ENCODE results near the gene CNOT4. TPM values are rescaled to one million over a fixed set of nuclear protein-coding genes. Genes with fewer than 3 reads are reported as not detected.

Gene CNOT4
- total and polyA plus RNA-seq, 2 of the 4 experiments (the other 2 are of a cell fraction): 7.0 to 8.1 TPM

- no peak overlapping the region for H3K14ac ChIP-seq (replicated peaks; ENCODE audit: low read depth, low read length)
- no peak overlapping the region for H2AK9ac ChIP-seq (replicated peaks; ENCODE audit: low read depth, low read length, poor library complexity)
- in situ Hi-C loops (cut with MboI; ENCODE audit: low sequenced_read_pairs) (no loop called here), intact Hi-C loops (cut with micrococcal nuclease) (no loop called here), dilution Hi-C loops (cut with HindIII; ENCODE audit: low sequenced_read_pairs, unreplicated experiment) (no loop called here)
- no peaks in the 10 kb centered on the region for H3K79me1 ChIP-seq (ENCODE audit: low read depth in 1 of 2, low read length in 2 of 2)
- H4K5ac ChIP-seq (ENCODE audit: low read depth, low read length): no peak overlapping the region
- H3K23ac ChIP-seq (ENCODE audit: low read depth, low read length): no peak overlapping the region
- no peak overlapping the region for H3K9ac ChIP-seq (ENCODE audit: low read depth, low read length)
- H3K4me3 ChIP-seq (ENCODE audit: insufficient read depth, low read depth, low read length): no peak overlapping the region
- no peak overlapping the region for H2BK120ac ChIP-seq (ENCODE audit: low read depth, low read length)
- no peak overlapping the region for H3K4me2 ChIP-seq (ENCODE audit: low read depth, low read length)
- H2BK20ac ChIP-seq (ENCODE audit: low read depth, low read length): no peak overlapping the region
- no peak overlapping the region for H3K18ac ChIP-seq (ENCODE audit: low read depth, low read length)
- no peak overlapping the region for H2BK5ac ChIP-seq (ENCODE audit: low read depth, low read length, poor library complexity, severe bottlenecking)
- no peak overlapping the region for H2BK15ac ChIP-seq (ENCODE audit: low read depth, low read length)
- peaks cover 9% of the 10 kb centered on the region for H3K27me3 ChIP-seq (ENCODE audit: control insufficient read depth, insufficient read depth, low read length)
- no peak overlapping the region for H2AFZ ChIP-seq (replicated peaks; ENCODE audit: low read length, poor library complexity)
- H3K9me3 ChIP-seq (ENCODE audit: control insufficient read depth, insufficient read depth, low read length): no peaks in the 10 kb centered on the region
- H4K20me1 ChIP-seq (ENCODE audit: insufficient read depth, low read length): no peaks in the 10 kb centered on the region
- H3K4ac ChIP-seq (ENCODE audit: low read depth, low read length): no peak overlapping the region
- H3K27ac ChIP-seq (ENCODE audit: insufficient read depth, low read length): no peak overlapping the region
- DNase-seq (no peak), ATAC-seq (ENCODE audit: low read depth) (no peak)
- ChIA-PET POLR2A (ENCODE audit: unreplicated experiment) (no interaction called here), CTCF (no interaction called here)
- H3K36me3 ChIP-seq (ENCODE audit: control insufficient read depth, insufficient read depth, low read length): no peaks in the 10 kb centered on the region
- 61% methylated on average over 3 of the region's 5 CpGs; no CpG with 5 or more reads in 1 of the 2 experiments for WGBS, 2 experiments (ENCODE audit: extremely low coverage in 2 of 2, insufficient read length in 1 of 2)
- H3K4me1 ChIP-seq (ENCODE audit: control insufficient read depth, insufficient read depth, low read length): no peaks in the 10 kb centered on the region
- TF ChIP-seq RFX5 (IDR thresholded peaks at IDR 0.05; ENCODE audit: low read depth, low read length) (no peak), CEBPB (IDR thresholded peaks at IDR 0.05; ENCODE audit: low read depth, low read length) (no peak), NFE2L2 (IDR thresholded peaks at IDR 0.05; ENCODE audit: low read depth, low read length) (no peak), RCOR1 (IDR thresholded peaks at IDR 0.05; ENCODE audit: insufficient replicate concordance, low read length) (no peak)
- no peak overlapping the region for H2AK5ac ChIP-seq (ENCODE audit: low read depth, low read length)
- no peak overlapping the region for H4K91ac ChIP-seq (ENCODE audit: insufficient read depth, low read depth, low read length)
- no TSS peak for BruUV-seq (replicated peaks)
- no peaks in the 10 kb centered on the region for H3K9me1 ChIP-seq (ENCODE audit: insufficient read depth, low read length)
- H3K56ac ChIP-seq (ENCODE audit: extremely low read depth, insufficient read depth, low read length): no peak overlapping the region
- no peak overlapping the region for H4K8ac ChIP-seq (ENCODE audit: low read depth in 2 of 2, low read length in 2 of 2)
Measured at GRCh38 chr7:135337506-135337905, 172.4 kb downstream of the CNOT4 start.

Measured in IMR-90 (cell line).